ENCODE results near the gene TGM3. TPM values are rescaled to one million over a fixed set of nuclear protein-coding genes. Genes with fewer than 3 reads are reported as not detected.

Gene TGM3
- total RNA-seq, 1 experiment from 2014 or later = 0.11 TPM

DNA sequence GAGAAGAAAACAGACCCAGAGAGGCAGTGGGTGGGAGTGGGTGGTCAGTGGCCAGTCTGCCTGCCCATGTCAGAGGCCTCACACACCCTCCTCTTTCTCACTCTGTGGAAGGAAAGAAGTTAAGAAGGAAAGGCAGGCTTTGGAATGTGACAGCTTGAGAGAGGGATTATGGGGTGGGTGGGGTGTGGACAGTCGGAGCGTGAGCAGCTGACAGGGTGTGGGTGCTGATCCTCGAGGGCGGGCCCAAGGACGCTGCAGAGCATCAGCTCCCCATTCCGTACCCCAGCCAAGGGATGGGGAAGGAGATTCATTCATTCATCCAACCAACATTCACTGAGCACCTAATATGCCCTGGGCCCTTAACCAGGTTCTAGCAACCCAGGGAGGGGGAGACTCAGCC is 89.7 kb downstream of the TGM3 start (continued):
- TF ChIP-seq, protein P1, sequence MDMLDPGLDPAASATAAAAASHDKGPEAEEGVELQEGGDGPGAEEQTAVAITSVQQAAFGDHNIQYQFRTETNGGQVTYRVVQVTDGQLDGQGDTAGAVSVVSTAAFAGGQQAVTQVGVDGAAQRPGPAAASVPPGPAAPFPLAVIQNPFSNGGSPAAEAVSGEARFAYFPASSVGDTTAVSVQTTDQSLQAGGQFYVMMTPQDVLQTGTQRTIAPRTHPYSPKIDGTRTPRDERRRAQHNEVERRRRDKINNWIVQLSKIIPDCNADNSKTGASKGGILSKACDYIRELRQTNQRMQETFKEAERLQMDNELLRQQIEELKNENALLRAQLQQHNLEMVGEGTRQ (CRISPR knock-in tag; IDR thresholded peaks at IDR 0.05) = no peak
- TF ChIP-seq FOXP1 (CRISPR knock-in tag; IDR thresholded peaks at IDR 0.05; ENCODE audit: borderline replicate concordance) = no peak
- no peak for TF ChIP-seq SP1 (CRISPR knock-in tag; conservative IDR thresholded peaks at IDR 0.05)
- no peak for TF ChIP-seq TEAD1 (CRISPR knock-in tag; IDR thresholded peaks at IDR 0.05)
- no peak for TF ChIP-seq ZBTB21 (CRISPR knock-in tag; IDR thresholded peaks at IDR 0.05; ENCODE audit: borderline replicate concordance)
- no peak for TF ChIP-seq ZNF671 (CRISPR knock-in tag; IDR thresholded peaks at IDR 0.05)
- TF ChIP-seq, protein P2, sequence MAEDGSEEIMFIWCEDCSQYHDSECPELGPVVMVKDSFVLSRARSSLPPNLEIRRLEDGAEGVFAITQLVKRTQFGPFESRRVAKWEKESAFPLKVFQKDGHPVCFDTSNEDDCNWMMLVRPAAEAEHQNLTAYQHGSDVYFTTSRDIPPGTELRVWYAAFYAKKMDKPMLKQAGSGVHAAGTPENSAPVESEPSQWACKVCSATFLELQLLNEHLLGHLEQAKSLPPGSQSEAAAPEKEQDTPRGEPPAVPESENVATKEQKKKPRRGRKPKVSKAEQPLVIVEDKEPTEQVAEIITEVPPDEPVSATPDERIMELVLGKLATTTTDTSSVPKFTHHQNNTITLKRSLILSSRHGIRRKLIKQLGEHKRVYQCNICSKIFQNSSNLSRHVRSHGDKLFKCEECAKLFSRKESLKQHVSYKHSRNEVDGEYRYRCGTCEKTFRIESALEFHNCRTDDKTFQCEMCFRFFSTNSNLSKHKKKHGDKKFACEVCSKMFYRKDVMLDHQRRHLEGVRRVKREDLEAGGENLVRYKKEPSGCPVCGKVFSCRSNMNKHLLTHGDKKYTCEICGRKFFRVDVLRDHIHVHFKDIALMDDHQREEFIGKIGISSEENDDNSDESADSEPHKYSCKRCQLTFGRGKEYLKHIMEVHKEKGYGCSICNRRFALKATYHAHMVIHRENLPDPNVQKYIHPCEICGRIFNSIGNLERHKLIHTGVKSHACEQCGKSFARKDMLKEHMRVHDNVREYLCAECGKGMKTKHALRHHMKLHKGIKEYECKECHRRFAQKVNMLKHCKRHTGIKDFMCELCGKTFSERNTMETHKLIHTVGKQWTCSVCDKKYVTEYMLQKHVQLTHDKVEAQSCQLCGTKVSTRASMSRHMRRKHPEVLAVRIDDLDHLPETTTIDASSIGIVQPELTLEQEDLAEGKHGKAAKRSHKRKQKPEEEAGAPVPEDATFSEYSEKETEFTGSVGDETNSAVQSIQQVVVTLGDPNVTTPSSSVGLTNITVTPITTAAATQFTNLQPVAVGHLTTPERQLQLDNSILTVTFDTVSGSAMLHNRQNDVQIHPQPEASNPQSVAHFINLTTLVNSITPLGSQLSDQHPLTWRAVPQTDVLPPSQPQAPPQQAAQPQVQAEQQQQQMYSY (CRISPR knock-in tag; IDR thresholded peaks at IDR 0.05) = no peak

DNA sequence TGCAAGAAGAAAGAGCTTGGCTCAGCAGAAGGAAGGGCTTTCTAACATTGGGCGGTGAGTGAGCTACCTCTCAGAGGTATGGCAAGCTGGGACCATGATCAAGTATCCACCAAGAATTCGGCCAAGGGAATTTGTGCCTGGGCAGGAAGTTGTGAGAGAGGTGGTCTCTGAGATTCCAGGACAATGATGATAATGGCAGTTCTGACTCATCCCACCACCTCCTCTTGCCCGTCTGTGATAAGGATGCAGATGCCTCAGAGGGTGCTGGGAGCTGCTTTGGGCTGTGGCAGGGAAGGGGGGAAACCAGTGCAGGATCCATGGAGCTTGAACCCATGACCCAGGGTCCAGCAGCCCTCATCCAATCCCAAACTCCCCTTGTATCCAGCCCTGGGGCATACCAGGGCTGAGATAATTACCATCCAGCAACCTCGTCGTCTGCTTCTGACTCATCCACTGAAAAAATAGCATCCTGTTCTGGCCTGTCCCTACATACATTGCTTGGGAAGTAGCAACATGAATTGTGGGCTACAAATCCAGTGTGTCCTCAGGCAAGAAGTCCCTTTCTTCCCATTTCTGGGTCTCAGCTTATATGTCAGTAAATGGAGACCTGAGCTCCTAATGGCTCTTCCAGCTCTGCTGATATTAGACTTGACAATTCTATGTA is 90.8 kb downstream of the TGM3 start:
- peaks cover 30% of the 10 kb centered on the region for H3K9me3 Mint-ChIP-seq
- no peak overlapping the region for H3K4me3 Mint-ChIP-seq
- no peak overlapping the region; the same call in 1 of the 2 replicates for H3K27ac Mint-ChIP-seq
- TF ChIP-seq NR1H2 (CRISPR knock-in tag; IDR thresholded peaks at IDR 0.05) = no peak
- no peak for TF ChIP-seq JAZF1 (CRISPR knock-in tag; IDR thresholded peaks at IDR 0.05)
- TF ChIP-seq, protein P3, sequence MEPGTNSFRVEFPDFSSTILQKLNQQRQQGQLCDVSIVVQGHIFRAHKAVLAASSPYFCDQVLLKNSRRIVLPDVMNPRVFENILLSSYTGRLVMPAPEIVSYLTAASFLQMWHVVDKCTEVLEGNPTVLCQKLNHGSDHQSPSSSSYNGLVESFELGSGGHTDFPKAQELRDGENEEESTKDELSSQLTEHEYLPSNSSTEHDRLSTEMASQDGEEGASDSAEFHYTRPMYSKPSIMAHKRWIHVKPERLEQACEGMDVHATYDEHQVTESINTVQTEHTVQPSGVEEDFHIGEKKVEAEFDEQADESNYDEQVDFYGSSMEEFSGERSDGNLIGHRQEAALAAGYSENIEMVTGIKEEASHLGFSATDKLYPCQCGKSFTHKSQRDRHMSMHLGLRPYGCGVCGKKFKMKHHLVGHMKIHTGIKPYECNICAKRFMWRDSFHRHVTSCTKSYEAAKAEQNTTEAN (CRISPR knock-in tag; IDR thresholded peaks at IDR 0.05) = no peak
- TF ChIP-seq SMAD4 (CRISPR knock-in tag; IDR thresholded peaks at IDR 0.05) = no peak
- TF ChIP-seq RORB (CRISPR knock-in tag; IDR thresholded peaks at IDR 0.05) = no peak
- no peak for TF ChIP-seq NR2C2 (CRISPR knock-in tag; IDR thresholded peaks at IDR 0.05)
- no peak for TF ChIP-seq GABPB1 (CRISPR knock-in tag; IDR thresholded peaks at IDR 0.05)
- no peak for TF ChIP-seq ZNF121 (CRISPR knock-in tag; IDR thresholded peaks at IDR 0.05)
- TF ChIP-seq EMX1 (CRISPR knock-in tag; IDR thresholded peaks at IDR 0.05) = no peak
- TF ChIP-seq NFE2L1 (CRISPR knock-in tag; IDR thresholded peaks at IDR 0.05) = no peak
- TF ChIP-seq, protein P4, sequence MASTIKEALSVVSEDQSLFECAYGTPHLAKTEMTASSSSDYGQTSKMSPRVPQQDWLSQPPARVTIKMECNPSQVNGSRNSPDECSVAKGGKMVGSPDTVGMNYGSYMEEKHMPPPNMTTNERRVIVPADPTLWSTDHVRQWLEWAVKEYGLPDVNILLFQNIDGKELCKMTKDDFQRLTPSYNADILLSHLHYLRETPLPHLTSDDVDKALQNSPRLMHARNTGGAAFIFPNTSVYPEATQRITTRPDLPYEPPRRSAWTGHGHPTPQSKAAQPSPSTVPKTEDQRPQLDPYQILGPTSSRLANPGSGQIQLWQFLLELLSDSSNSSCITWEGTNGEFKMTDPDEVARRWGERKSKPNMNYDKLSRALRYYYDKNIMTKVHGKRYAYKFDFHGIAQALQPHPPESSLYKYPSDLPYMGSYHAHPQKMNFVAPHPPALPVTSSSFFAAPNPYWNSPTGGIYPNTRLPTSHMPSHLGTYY (CRISPR knock-in tag; IDR thresholded peaks at IDR 0.05) = no peak
- no peak for TF ChIP-seq RELA (CRISPR knock-in tag; IDR thresholded peaks at IDR 0.05; ENCODE audit: borderline replicate concordance)
- TF ChIP-seq, protein P1 (CRISPR knock-in tag; IDR thresholded peaks at IDR 0.05) = no peak
- no peak for TF ChIP-seq ZNF232 (CRISPR knock-in tag; IDR thresholded peaks at IDR 0.05)
- TF ChIP-seq, protein P5, sequence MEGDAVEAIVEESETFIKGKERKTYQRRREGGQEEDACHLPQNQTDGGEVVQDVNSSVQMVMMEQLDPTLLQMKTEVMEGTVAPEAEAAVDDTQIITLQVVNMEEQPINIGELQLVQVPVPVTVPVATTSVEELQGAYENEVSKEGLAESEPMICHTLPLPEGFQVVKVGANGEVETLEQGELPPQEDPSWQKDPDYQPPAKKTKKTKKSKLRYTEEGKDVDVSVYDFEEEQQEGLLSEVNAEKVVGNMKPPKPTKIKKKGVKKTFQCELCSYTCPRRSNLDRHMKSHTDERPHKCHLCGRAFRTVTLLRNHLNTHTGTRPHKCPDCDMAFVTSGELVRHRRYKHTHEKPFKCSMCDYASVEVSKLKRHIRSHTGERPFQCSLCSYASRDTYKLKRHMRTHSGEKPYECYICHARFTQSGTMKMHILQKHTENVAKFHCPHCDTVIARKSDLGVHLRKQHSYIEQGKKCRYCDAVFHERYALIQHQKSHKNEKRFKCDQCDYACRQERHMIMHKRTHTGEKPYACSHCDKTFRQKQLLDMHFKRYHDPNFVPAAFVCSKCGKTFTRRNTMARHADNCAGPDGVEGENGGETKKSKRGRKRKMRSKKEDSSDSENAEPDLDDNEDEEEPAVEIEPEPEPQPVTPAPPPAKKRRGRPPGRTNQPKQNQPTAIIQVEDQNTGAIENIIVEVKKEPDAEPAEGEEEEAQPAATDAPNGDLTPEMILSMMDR (IDR thresholded peaks at IDR 0.05) = no peak
- TF ChIP-seq, protein P6, sequence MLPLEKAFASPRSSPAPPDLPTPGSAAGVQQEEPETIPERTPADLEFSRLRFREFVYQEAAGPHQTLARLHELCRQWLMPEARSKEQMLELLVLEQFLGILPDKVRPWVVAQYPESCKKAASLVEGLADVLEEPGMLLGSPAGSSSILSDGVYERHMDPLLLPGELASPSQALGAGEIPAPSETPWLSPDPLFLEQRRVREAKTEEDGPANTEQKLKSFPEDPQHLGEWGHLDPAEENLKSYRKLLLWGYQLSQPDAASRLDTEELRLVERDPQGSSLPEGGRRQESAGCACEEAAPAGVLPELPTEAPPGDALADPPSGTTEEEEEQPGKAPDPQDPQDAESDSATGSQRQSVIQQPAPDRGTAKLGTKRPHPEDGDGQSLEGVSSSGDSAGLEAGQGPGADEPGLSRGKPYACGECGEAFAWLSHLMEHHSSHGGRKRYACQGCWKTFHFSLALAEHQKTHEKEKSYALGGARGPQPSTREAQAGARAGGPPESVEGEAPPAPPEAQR (CRISPR knock-in tag; IDR thresholded peaks at IDR 0.05) = no peak
- H3K36me3 Mint-ChIP-seq = no peaks in the 10 kb centered on the region; the same call in 1 of the 2 replicates
- ChIA-PET CTCF (interaction anchor here (0.6 to 2.3 kb wide), 45 partner anchors 8 to 380 kb away, joined by 3 to 31 read pairs (median 5); partner anchors contain the start of genes NOP56 and SNRPB), POLR2A (interaction anchor here (0.9 kb wide), 1 partner anchor 179 kb away, joined by 4 read pairs; no protein-coding TSS in a partner anchor)
- H3K4me1 Mint-ChIP-seq = no peaks in the 10 kb centered on the region
- ATAC-seq (no peak), DNase-seq (ENCODE audit: low spot score) (no peak)
- no peaks in the 10 kb centered on the region; the same call in 1 of the 2 replicates for H3K27me3 Mint-ChIP-seq (ENCODE audit: low read depth)
